IMR-90 (cell line): Measurements from ENCODE around the gene SLC27A3. TPM values are rescaled to one million over a fixed set of nuclear protein-coding genes. Genes with fewer than 3 reads are reported as not detected.

Experiments
- ATAC-seq: fragments of 200-7000 bp; cut with Tn5 transposase; 2 replicates; pipeline ENCODE4 v1.9.1; 2020; ENCODE audit warnings: low read depth, mild to moderate bottlenecking, moderate library complexity
- BruUV-seq: library from RNA; stranded (reverse); fragments of 400-500 nt; replicated peaks from 2 replicates; lab custom pipeline; 2021; lab: Mats Ljungman, UMichigan
- CTCF ChIA-PET: fragments of 300-600 bp; formaldehyde crosslinking; extraction: SDS; loops from one replicate; lab custom pipeline; 2021; ENCODE audit warnings: antibody characterized with exemption; lab: Yijun Ruan, JAX
- POLR2A ChIA-PET: fragments of 300-600 bp; sonication (Branson Sonifier 250); formaldehyde crosslinking; loops from one replicate; lab custom pipeline; 2022; ENCODE audit warnings: antibody characterized with exemption; ENCODE audit not compliant: unreplicated experiment; lab: Charles Lee
- DNase-seq: peaks from one replicate; pipeline ENCODE4 v3.0.0; 2013
- H2AFZ ChIP-seq: replicated peaks from 2 replicates; pipeline ENCODE3; 2013; ENCODE audit warnings: low read length, mild to moderate bottlenecking; ENCODE audit not compliant: poor library complexity
- H2AK5ac ChIP-seq: 2 replicates; pipeline ENCODE4 v1.6.1; 2013; ENCODE audit warnings: low read depth, low read length, inconsistent platforms
- H2AK9ac ChIP-seq: replicated peaks from 2 replicates; pipeline ENCODE3; 2013; ENCODE audit warnings: mild to moderate bottlenecking, low read depth, low read length, moderate library complexity; ENCODE audit not compliant: poor library complexity
- H2BK120ac ChIP-seq: 2 replicates; pipeline ENCODE4 v1.6.1; 2013; ENCODE audit warnings: low read depth, low read length, inconsistent platforms
- H2BK15ac ChIP-seq: 3 replicates; pipeline ENCODE4 v1.6.1; 2013; ENCODE audit warnings: low read depth, low read length, inconsistent platforms
- H2BK20ac ChIP-seq: 2 replicates; pipeline ENCODE4 v1.6.1; 2013; ENCODE audit warnings: low read depth, mild to moderate bottlenecking, inconsistent platforms, low read length, moderate library complexity
- H2BK5ac ChIP-seq: 2 replicates; pipeline ENCODE4 v1.6.1; 2013; ENCODE audit warnings: mild to moderate bottlenecking, low read depth, low read length, inconsistent platforms; ENCODE audit not compliant: poor library complexity, severe bottlenecking
- H3K14ac ChIP-seq: replicated peaks from 2 replicates; pipeline ENCODE4 v1.6.1; 2013; ENCODE audit warnings: low read depth, low read length, inconsistent platforms
- H3K18ac ChIP-seq: 2 replicates; pipeline ENCODE4 v1.6.1; 2013; ENCODE audit warnings: low read depth, low read length, control low read depth
- H3K23ac ChIP-seq: 2 replicates; pipeline ENCODE4 v1.6.1; 2013; ENCODE audit warnings: low read depth, low read length, inconsistent platforms
- H3K27ac ChIP-seq: 2 replicates; pipeline ENCODE4 v1.5.1; 2013; ENCODE audit warnings: mild to moderate bottlenecking, control low read depth, low read length; ENCODE audit not compliant: insufficient read depth
- H3K27me3 ChIP-seq: 2 replicates; pipeline ENCODE4 v1.6.1; 2013; ENCODE audit warnings: low read length; ENCODE audit not compliant: control insufficient read depth, insufficient read depth
- H3K36me3 ChIP-seq: 2 replicates; pipeline ENCODE4 v1.6.1; 2013; ENCODE audit warnings: low read length, mixed read lengths; ENCODE audit not compliant: control insufficient read depth, insufficient read depth
- H3K4ac ChIP-seq: 2 replicates; pipeline ENCODE4 v1.6.1; 2013; ENCODE audit warnings: low read depth, low read length, inconsistent platforms
- H3K4me1 ChIP-seq: 2 replicates; pipeline ENCODE4 v1.6.1; 2013; ENCODE audit warnings: low read length, mixed read lengths; ENCODE audit not compliant: control insufficient read depth, insufficient read depth
- H3K4me2 ChIP-seq: 2 replicates; pipeline ENCODE4 v1.6.1; 2013; ENCODE audit warnings: low read depth, mild to moderate bottlenecking, control low read depth, low read length, moderate library complexity
- H3K4me3 ChIP-seq: 2 replicates; pipeline ENCODE4 v1.5.1; 2013; ENCODE audit warnings: low read depth, mild to moderate bottlenecking, control low read depth, low read length, moderate library complexity; ENCODE audit not compliant: insufficient read depth
- H3K56ac ChIP-seq: 2 replicates; pipeline ENCODE4 v1.6.1; 2013; ENCODE audit warnings: low read length, inconsistent platforms; ENCODE audit not compliant: insufficient read depth; ENCODE audit errors: extremely low read depth
- H3K79me1 ChIP-seq, 2 experiments: 2 replicates each; pipeline ENCODE4 v1.6.1; 2013; ENCODE audit warnings: low read length in 2 of 2, inconsistent platforms in 1 of 2, low read depth in 1 of 2
- H3K9ac ChIP-seq: 2 replicates; pipeline ENCODE4 v1.6.1; 2013; ENCODE audit warnings: low read depth, low read length, control low read depth
- H3K9me1 ChIP-seq: 2 replicates; pipeline ENCODE4 v1.6.1; 2013; ENCODE audit warnings: low read length, inconsistent platforms; ENCODE audit not compliant: insufficient read depth
- H3K9me3 ChIP-seq: 2 replicates; pipeline ENCODE4 v1.6.1; 2013; ENCODE audit warnings: low read length; ENCODE audit not compliant: control insufficient read depth, insufficient read depth
- H4K20me1 ChIP-seq: 2 replicates; pipeline ENCODE4 v1.6.1; 2013; ENCODE audit warnings: low read length, inconsistent platforms; ENCODE audit not compliant: insufficient read depth
- H4K5ac ChIP-seq: 2 replicates; pipeline ENCODE4 v1.6.1; 2013; ENCODE audit warnings: mild to moderate bottlenecking, low read depth, low read length, control low read depth
- H4K8ac ChIP-seq, 2 experiments: 2 replicates each; pipeline ENCODE4 v1.6.1; 2013; ENCODE audit warnings: low read depth in 2 of 2, low read length in 2 of 2, control low read depth in 1 of 2, inconsistent platforms in 1 of 2
- H4K91ac ChIP-seq: 2 replicates; pipeline ENCODE4 v1.6.1; 2013; ENCODE audit warnings: low read depth, low read length, inconsistent platforms; ENCODE audit not compliant: insufficient read depth
- CEBPB ChIP-seq: IDR thresholded peaks from 2 replicates; pipeline ENCODE4 v1.6.1; 2012; ENCODE audit warnings: low read depth, low read length, improper control_type of control experiment
- WGBS, 2 experiments: methylation state at CpG; one replicate each; pipeline versions ENCODE4 v1.1.5 to v1.1.7; 2013; ENCODE audit warnings: missing lambda C conversion rate in 2 of 2; ENCODE audit not compliant: insufficient read length in 1 of 2; ENCODE audit errors: extremely low coverage in 2 of 2; 5-methylcytosine and 5-hydroxymethylcytosine counted together
- dilution Hi-C: fragments of 300-500 bp; cut with HindIII; formaldehyde crosslinking; loops from one replicate; pipeline ENCODE4 v1.14.3; 2018; ENCODE audit warnings: low sequenced_read_pairs; ENCODE audit not compliant: unreplicated experiment
- in situ Hi-C: fragments of 300-500 bp; cut with MboI; formaldehyde crosslinking; loops from 3 replicates; pipeline ENCODE4 v1.14.3; 2019; ENCODE audit warnings: low sequenced_read_pairs, inconsistent platforms, mixed read lengths
- intact Hi-C: fragments of 100-400 bp; cut with micrococcal nuclease; formaldehyde crosslinking; loops from 2 replicates; pipeline ENCODE4 v1.10.0; 2022
- polyA plus RNA-seq, 3 experiments: library from polyadenylated mRNA; depleted of rRNA; stranded (reverse); fragments of >200 nt; gene quantifications; 2 replicates each; pipeline ENCODE4 v1.2.3, GENCODE V29; 2012; ENCODE audit warnings: low replicate concordance in 1 of 3
- total RNA-seq: library from RNA; depleted of rRNA; stranded (reverse); fragments of >200 nt; gene quantifications from 2 replicates; pipeline ENCODE4 v1.2.3, GENCODE V29; 2012
- TF ChIP-seq, protein P1 (sequence below): conservative IDR thresholded peaks from 2 replicates; pipeline ENCODE4 v1.5.1; 2012; ENCODE audit warnings: mild to moderate bottlenecking, low read depth, low read length, improper control_type of control experiment
- TF ChIP-seq, protein P2 (sequence below): fragments of 150-350 bp; IDR thresholded peaks from 2 replicates; pipeline ENCODE4 v1.6.1; 2016; ENCODE audit warnings: low read depth, mild to moderate bottlenecking, low read length, moderate library complexity, borderline replicate concordance

Gene SLC27A3
- total and polyA plus RNA-seq, 2 of the 4 experiments (the other 2 are of a cell fraction) = 3.2 to 9.3 TPM

DNA sequence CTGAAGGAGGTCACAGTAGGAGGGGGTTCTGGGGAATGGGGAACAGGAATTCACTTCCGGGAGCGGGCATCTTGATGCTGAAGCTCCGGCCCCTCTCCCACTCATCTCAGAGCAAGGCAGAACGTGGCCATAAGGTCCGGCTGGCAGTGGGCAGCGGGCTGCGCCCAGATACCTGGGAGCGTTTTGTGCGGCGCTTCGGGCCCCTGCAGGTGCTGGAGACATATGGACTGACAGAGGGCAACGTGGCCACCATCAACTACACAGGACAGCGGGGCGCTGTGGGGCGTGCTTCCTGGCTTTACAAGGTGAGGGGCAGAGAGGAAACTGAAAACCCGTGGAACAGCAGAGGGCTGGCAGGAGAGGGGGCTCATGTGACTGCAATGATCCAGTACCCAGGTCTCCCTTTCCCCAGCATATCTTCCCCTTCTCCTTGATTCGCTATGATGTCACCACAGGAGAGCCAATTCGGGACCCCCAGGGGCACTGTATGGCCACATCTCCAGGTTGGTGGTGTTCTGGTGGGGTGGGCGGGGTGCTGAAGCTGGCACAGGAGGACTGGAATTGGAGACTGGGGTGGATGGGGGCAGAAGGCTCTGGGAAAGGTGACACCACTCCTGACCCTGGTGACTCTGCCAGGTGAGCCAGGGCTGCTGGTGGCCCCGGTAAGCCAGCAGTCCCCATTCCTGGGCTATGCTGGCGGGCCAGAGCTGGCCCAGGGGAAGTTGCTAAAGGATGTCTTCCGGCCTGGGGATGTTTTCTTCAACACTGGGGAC, 3.0 kb downstream of the SLC27A3 start:
- ChIA-PET CTCF (no interaction called here), POLR2A (no interaction called here)
- H4K91ac ChIP-seq = no peak overlapping the region
- H2AK9ac ChIP-seq = no peak overlapping the region
- in situ Hi-C loops = no loop called here
- no TSS peak for BruUV-seq
- H3K9ac ChIP-seq = no peak overlapping the region
- H3K4ac ChIP-seq = no peak overlapping the region
- H3K79me1 ChIP-seq = peaks cover 3 to 8% of the 10 kb centered on the region in 2 experiments; a peak in 1 of 4 replicates
- TF ChIP-seq, protein P1, sequence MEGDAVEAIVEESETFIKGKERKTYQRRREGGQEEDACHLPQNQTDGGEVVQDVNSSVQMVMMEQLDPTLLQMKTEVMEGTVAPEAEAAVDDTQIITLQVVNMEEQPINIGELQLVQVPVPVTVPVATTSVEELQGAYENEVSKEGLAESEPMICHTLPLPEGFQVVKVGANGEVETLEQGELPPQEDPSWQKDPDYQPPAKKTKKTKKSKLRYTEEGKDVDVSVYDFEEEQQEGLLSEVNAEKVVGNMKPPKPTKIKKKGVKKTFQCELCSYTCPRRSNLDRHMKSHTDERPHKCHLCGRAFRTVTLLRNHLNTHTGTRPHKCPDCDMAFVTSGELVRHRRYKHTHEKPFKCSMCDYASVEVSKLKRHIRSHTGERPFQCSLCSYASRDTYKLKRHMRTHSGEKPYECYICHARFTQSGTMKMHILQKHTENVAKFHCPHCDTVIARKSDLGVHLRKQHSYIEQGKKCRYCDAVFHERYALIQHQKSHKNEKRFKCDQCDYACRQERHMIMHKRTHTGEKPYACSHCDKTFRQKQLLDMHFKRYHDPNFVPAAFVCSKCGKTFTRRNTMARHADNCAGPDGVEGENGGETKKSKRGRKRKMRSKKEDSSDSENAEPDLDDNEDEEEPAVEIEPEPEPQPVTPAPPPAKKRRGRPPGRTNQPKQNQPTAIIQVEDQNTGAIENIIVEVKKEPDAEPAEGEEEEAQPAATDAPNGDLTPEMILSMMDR = no peak
- TF ChIP-seq, protein P2, sequence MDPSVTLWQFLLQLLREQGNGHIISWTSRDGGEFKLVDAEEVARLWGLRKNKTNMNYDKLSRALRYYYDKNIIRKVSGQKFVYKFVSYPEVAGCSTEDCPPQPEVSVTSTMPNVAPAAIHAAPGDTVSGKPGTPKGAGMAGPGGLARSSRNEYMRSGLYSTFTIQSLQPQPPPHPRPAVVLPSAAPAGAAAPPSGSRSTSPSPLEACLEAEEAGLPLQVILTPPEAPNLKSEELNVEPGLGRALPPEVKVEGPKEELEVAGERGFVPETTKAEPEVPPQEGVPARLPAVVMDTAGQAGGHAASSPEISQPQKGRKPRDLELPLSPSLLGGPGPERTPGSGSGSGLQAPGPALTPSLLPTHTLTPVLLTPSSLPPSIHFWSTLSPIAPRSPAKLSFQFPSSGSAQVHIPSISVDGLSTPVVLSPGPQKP = no peak
- TF ChIP-seq CEBPB = no peak
- H3K27me3 ChIP-seq = no peaks in the 10 kb centered on the region
- no peaks in the 10 kb centered on the region for H4K20me1 ChIP-seq
- H4K8ac ChIP-seq = no peak overlapping the region
- H2AFZ ChIP-seq = no peak overlapping the region
- no peak overlapping the region for H2BK15ac ChIP-seq
- H3K4me3 ChIP-seq = no peak overlapping the region
- H3K56ac ChIP-seq = no peak overlapping the region
- no peaks in the 10 kb centered on the region; the same call in 1 of the 2 replicates for H3K9me1 ChIP-seq
- H3K14ac ChIP-seq = no peak overlapping the region
- WGBS, 2 experiments = 95% methylated on average over 15 of the region's 22 CpGs; no CpG with 5 or more reads in 1 of the 2 experiments
- no peak overlapping the region for H3K18ac ChIP-seq
- H3K9me3 ChIP-seq = no peaks in the 10 kb centered on the region
- H2AK5ac ChIP-seq = no peak overlapping the region
- peaks cover 7% of the 10 kb centered on the region; the same call in 1 of the 2 replicates for H3K4me1 ChIP-seq
- H2BK120ac ChIP-seq = no peak overlapping the region
- no peak overlapping the region for H3K4me2 ChIP-seq
- no peak overlapping the region for H2BK20ac ChIP-seq
- ATAC-seq = no peak
- no peak overlapping the region for H2BK5ac ChIP-seq
- no peak overlapping the region for H3K23ac ChIP-seq
- intact Hi-C loops = no loop called here
- H4K5ac ChIP-seq = no peak overlapping the region
- dilution Hi-C loops = no loop called here
- H3K27ac ChIP-seq = no peak overlapping the region
- H3K36me3 ChIP-seq = peaks cover 8% of the 10 kb centered on the region; the same call in 1 of the 2 replicates
- no peak for DNase-seq
